Thyroid gland (tissue), 4 donors: ENCODE measurements around the gene SEZ6L. TPM values are rescaled to one million over a fixed set of nuclear protein-coding genes. Genes with fewer than 3 reads are reported as not detected.

Source experiments
- DNase-seq, 2 donors: peaks; one replicate each; pipeline ENCODE4 v3.0.0-alpha.2; 2019
- H3K27ac ChIP-seq, 3 donors: fragments of 200-600 bp; sonication (generic); 1 replicate in 2 of 3; 2 replicates in 1 of 3; pipeline ENCODE4 v1.5.1; 2016 to 2019; ENCODE audit warnings: mild to moderate bottlenecking in 1 of 3, moderate library complexity in 1 of 3
- H3K27me3 ChIP-seq: fragments of 200-600 bp; sonication (generic); one replicate; pipeline ENCODE4 v1.5.1; 2019
- H3K36me3 ChIP-seq, 2 donors: fragments of 200-600 bp; sonication (generic); one replicate each; pipeline ENCODE4 v1.5.1; 2016 to 2019
- H3K4me1 ChIP-seq, 2 donors: fragments of 200-600 bp; sonication (generic); one replicate each; pipeline ENCODE4 v1.5.1; 2017 to 2019
- H3K4me3 ChIP-seq, 3 donors: fragments of 200-600 bp; sonication (generic); replicated peaks in 1 of 3; 1 replicate in 2 of 3; 2 replicates in 1 of 3; pipeline ENCODE4 v1.5.1; 2016; ENCODE audit warnings: mild to moderate bottlenecking in 1 of 3
- H3K9me3 ChIP-seq: fragments of 200-600 bp; sonication (generic); one replicate; pipeline ENCODE4 v1.5.1; 2017
- POLR2A ChIP-seq, 2 donors: fragments of 450-650 bp; IDR thresholded peaks; one replicate each; pipeline ENCODE4 v1.6.1; 2017; ENCODE audit warnings: antibody characterized with exemption in 2 of 2, mild to moderate bottlenecking in 2 of 2, moderate library complexity in 1 of 2
- WGBS, 2 donors: methylation state at CpG; one replicate each; pipeline ENCODE4 v1.1.5; 2017; 5-methylcytosine and 5-hydroxymethylcytosine counted together
- intact Hi-C: fragments of 100-400 bp; cut with DNase I; formaldehyde crosslinking; loops from one replicate; pipeline ENCODE4 v1.15.1; 2023
- total RNA-seq, 4 donors: library from RNA; depleted of rRNA; stranded (reverse); fragments of >200 nt; gene quantifications; one replicate each; pipeline ENCODE4 v1.2.3, GENCODE V29; 2016
- TF ChIP-seq, protein P1 (sequence below), 6 experiments: fragments of 200-600 bp in 3 of 6; fragments of 450-650 bp in 3 of 6; sonication (generic) in 3 of 6; IDR thresholded peaks; one replicate each; pipeline ENCODE4 v1.5.1; 2016 to 2019; ENCODE audit warnings: antibody characterized with exemption in 6 of 6, mild to moderate bottlenecking in 2 of 6, inconsistent platforms in 1 of 6, moderate library complexity in 1 of 6

Gene SEZ6L
- total RNA-seq, 4 donors from 2014 or later = 0.13 to 0.22 (median 0.17) TPM; not detected in 1

DNA sequence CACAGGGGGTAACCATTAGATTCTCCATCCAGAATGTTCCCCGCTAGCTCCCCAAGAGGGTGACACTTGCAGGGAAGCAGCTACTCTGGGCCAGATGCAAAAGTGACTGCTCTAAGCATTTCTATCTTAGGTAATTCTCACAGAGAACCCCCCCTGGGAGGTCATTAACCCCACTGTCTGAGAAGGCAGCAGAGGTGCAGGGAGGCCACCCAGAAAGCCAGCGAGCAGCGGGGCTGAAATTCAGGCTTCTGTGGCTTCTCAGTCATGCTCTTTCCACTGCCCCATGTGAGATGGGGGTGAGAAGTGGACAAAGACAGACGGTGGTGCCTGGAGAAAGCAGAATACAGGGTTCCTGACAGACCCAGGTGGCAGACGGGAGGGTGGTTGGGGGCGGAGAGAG lies 145.4 kb downstream of the SEZ6L start:
- Histone ChIP-seq H3K27ac (no peak overlapping the region), H3K4me1 (no peaks in the 10 kb centered on the region), H3K9me3 (no peaks in the 10 kb centered on the region), H3K4me3 (no peak overlapping the region), H3K27me3 (no peaks in the 10 kb centered on the region), H3K36me3 (no peaks in the 10 kb centered on the region)
- intact Hi-C loops = no loop called here
- TF ChIP-seq, protein P1, sequence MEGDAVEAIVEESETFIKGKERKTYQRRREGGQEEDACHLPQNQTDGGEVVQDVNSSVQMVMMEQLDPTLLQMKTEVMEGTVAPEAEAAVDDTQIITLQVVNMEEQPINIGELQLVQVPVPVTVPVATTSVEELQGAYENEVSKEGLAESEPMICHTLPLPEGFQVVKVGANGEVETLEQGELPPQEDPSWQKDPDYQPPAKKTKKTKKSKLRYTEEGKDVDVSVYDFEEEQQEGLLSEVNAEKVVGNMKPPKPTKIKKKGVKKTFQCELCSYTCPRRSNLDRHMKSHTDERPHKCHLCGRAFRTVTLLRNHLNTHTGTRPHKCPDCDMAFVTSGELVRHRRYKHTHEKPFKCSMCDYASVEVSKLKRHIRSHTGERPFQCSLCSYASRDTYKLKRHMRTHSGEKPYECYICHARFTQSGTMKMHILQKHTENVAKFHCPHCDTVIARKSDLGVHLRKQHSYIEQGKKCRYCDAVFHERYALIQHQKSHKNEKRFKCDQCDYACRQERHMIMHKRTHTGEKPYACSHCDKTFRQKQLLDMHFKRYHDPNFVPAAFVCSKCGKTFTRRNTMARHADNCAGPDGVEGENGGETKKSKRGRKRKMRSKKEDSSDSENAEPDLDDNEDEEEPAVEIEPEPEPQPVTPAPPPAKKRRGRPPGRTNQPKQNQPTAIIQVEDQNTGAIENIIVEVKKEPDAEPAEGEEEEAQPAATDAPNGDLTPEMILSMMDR (IDR thresholded peaks at IDR 0.05) = no peak
- no peak for TF ChIP-seq POLR2A (IDR thresholded peaks at IDR 0.05)
- WGBS, 2 donors = 55 to 62% methylated on average over 6 of the region's 6 CpGs
- no peak for DNase-seq

- Histone ChIP-seq H3K4me1 (no peaks in the 10 kb centered on the region), H3K36me3 (no peaks in the 10 kb centered on the region), H3K9me3 (no peaks in the 10 kb centered on the region), H3K4me3 (no peak overlapping the region), H3K27me3 (no peaks in the 10 kb centered on the region), H3K27ac (no peak overlapping the region)
- intact Hi-C loops = no loop called here
- TF ChIP-seq, protein P1 (IDR thresholded peaks at IDR 0.05) = no peak
- no peak for TF ChIP-seq POLR2A (IDR thresholded peaks at IDR 0.05)
- DNase-seq = no peak
- 77 to 89% methylated on average over 2 of the region's 2 CpGs for WGBS, 2 donors
Observed at GRCh38 chr22:26316732-26317285, 147.5 kb downstream of the SEZ6L start.

- Histone ChIP-seq H3K36me3 (no peaks in the 10 kb centered on the region), H3K4me1 (no peaks in the 10 kb centered on the region), H3K9me3 (no peaks in the 10 kb centered on the region), H3K4me3 (no peak overlapping the region), H3K27ac (no peak overlapping the region), H3K27me3 (no peaks in the 10 kb centered on the region)
- 46 to 54% methylated on average over 6 of the region's 6 CpGs for WGBS, 2 donors
- intact Hi-C loops = no loop called here
- TF ChIP-seq POLR2A (IDR thresholded peaks at IDR 0.05) = no peak
- TF ChIP-seq, protein P1 (IDR thresholded peaks at IDR 0.05) = peak in 1 of 6 experiments; percentile 31
- DNase-seq = no peak
Observed at GRCh38 chr22:26318975-26319374, 149.7 kb downstream of the SEZ6L start.

DNA sequence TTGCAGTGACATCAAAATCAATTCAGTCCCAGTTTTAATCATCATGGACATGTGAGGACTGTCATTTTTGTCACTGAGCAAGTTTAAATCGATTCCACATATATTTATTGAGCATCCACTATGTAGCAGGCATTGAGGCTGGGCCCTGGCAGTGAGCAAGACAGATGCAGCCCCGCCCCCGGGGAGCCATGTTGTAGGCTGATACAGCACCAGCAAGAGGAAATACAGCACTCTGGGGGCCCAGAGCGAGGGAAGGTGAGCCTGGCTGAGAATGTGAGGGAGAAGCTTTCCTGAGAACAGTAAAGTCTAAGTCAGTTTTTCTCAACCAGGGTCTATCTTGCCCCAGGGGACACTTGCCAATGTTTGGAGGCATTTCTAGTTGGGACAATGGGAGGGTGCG lies 151.2 kb downstream of the SEZ6L start:
- no peak overlapping the region for H3K4me3 ChIP-seq
- intact Hi-C loops = loop anchor here (10.0 kb wide), 1 partner anchor 236 kb away; no protein-coding TSS in a partner anchor
- H3K9me3 ChIP-seq = no peaks in the 10 kb centered on the region
- WGBS, 2 donors = 67 to 79% methylated on average over 5 of the region's 5 CpGs
- H3K36me3 ChIP-seq = no peaks in the 10 kb centered on the region
- DNase-seq = no peak
- H3K27me3 ChIP-seq = no peaks in the 10 kb centered on the region
- H3K4me1 ChIP-seq = no peaks in the 10 kb centered on the region
- no peak overlapping the region for H3K27ac ChIP-seq
- TF ChIP-seq, protein P1 (IDR thresholded peaks at IDR 0.05) = no peak
- TF ChIP-seq POLR2A (IDR thresholded peaks at IDR 0.05) = no peak

DNA sequence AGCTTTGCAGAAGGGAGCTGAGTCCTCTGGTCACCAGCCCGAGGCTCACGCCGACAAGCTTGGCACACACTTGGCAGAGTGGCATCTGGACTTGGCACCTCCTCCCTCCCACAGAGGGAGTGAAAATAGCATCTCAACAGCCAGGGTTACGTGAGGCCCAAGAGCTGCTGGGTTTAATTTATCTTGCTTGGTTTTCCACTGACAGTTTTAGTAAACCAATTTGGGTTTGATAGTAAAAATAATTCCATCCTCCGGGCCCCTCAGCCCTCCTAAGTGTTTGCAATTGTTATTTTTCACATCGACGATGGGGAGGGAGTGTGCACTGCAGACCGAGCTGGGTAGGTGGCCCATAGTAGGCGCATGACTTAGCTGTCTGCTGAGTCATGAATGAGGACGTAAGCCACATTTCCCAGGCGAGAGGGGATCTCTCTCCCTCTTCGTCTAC lies 152.2 kb downstream of the SEZ6L start:
- no peak overlapping the region for H3K4me3 ChIP-seq
- no peak for DNase-seq
- TF ChIP-seq POLR2A (IDR thresholded peaks at IDR 0.05) = no peak
- TF ChIP-seq, protein P1 (IDR thresholded peaks at IDR 0.05) = no peak
- no peaks in the 10 kb centered on the region for H3K36me3 ChIP-seq
- no peaks in the 10 kb centered on the region for H3K4me1 ChIP-seq
- no peaks in the 10 kb centered on the region for H3K9me3 ChIP-seq
- WGBS, 2 donors = 38 to 51% methylated on average over 12 of the region's 12 CpGs
- H3K27ac ChIP-seq = no peak overlapping the region
- no peaks in the 10 kb centered on the region for H3K27me3 ChIP-seq
- intact Hi-C loops = loop anchor here (10.0 kb wide), 1 partner anchor 237 kb away; no protein-coding TSS in a partner anchor
